ENCODE measurements around the gene CMTM1.
A peak's percentile ranks its signal among the peaks of the same experiment; 100 is the strongest.
"Not testable (repeated sequence)": the region's sequence is repeated elsewhere in the genome, so short reads cannot be mapped to it uniquely, and the experiment has no call there.

CMTM1 gene

DNA sequence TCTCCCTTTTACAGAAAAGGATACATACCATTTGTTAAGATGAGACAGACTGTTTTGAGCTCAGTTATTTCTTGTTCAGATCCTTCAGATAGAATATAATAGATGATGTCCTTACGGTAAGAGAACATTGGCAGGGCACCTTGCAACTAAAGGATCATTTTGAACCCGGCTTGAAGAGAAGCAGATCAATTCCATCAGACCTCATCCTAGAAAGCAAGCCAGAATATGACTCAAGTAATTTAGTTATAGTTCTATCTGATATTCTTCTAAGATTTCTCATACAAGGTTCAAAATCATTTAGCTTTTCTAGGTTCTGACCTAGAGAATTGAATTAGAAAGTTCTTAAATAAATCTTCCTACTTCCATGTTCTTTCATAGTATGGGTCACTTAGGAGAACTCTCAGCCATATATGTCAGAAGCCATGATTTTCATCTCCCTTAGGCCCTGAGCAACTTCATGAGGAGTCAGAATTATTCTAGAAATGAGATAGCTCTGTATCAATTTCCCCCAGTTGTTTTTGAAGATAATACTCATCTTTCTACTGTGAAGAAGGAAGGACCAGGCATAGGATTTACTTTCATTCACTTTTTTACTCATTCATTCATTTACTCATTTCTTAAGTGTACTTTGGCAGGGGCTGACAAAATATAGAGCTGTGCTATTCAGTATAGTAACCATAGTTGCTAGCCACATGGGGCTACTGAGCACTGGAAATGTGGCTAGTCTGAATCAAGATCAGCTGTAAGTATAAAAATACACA is 2.5 kb upstream of the CMTM1 start:
- no peak for DNase-seq

DNA sequence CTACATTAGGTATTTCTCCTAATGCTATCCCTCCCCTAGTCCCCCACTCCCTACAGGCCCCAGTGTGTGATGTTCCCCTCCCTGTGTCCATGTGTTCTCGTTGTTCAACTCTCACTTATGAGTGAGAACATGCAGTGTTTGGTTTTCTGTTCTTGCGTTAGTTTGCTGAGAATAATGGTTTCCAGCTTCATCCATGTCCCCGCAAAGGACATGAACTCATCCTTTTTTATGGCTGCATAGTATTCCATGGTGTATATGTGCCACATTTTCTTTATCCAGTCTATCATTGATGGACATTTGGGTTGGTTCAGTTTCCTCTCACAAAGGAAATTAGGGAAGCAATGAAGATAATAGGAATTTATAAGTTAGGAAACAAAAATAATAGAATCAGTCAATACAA is 1.0 kb downstream of the CMTM1 start:
- DNase-seq, result not testable (repeated sequence)

DNA sequence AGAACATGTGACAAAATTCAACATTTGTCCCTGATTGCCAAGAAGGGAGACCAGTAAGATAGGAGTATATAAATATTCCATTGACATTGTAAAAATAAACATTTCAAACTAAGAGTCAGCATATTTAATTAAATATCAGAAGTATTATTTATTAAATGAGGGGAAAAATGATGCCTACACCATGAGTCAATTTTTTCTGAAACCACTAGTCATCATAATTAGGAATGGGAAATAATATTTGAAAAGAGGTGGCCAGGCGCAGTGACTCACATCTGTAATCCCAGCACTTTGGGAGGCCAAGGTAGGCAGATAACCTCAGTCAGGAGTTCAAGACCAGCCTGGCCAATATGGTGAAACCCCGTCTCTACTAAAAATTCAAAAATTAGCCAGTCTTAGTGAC is 2.1 kb downstream of the CMTM1 start:
- DNase-seq, result no peak

DNA sequence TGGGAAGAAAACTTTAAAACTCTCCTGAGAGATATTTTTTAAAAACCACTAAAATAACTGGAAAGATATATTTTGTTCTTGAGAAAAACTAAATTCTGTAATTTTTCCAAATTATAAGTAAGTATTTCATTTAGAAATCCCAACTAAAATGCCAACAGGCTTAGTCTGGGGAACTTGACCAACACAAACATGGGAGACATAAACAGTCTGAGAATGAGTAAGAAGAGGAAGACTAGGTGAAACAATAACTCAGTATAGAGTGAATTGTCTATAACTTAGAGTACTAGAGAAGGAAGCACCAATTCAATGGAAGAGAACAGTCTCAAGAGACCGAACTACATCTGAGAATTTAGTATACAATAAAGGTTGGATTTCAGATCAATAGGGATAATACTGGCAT is 2.9 kb downstream of the CMTM1 start:
- DNase-seq, result no peak

DNA sequence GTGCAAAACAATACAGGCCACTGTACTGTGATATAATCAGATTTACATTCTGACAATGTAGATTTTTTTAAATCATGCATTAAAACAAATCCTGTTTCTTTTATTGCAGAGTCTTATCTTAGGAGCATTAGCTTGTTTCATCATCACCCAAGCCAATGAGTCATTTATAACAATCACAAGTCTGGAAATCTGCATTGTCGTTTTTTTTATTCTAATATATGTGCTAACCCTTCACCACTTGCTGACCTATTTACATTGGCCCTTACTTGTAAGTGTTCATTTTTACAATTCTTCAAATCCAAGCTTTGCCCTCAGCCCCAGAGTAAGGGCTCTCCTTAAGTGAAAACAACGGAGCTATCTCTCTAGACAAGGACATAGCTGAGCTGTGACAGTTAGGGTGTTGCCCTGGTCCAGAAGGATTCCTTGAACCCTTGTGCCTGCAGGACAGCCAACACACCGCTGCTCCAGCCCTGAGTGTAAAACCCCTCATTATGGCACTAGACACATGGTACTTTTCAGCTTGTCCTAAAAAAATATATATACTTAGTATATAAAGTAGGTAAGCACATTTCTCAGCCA is 3.7 kb downstream of the CMTM1 start:
- DNase-seq, result no peak

DNA sequence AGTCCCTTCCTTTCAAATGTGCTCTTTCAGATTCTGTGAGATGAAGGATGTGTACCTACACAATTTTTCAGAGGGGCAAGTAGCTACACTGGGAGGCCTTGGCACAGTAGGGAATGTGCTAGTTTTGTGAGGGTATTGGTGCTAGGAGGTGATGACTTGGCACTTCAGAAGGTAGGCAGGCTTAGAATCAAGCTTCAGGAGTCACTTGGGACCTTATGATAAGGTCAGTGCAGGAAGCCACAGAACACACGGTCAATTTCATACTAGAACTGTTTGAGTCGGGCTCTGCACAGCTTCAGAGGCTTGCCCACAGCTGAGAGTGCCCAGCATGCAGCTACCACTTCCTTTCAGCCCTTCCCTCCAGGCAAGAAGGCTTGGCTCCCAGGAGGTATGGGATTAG is 6.1 kb downstream of the CMTM1 start:
- no peak for DNase-seq

DNA sequence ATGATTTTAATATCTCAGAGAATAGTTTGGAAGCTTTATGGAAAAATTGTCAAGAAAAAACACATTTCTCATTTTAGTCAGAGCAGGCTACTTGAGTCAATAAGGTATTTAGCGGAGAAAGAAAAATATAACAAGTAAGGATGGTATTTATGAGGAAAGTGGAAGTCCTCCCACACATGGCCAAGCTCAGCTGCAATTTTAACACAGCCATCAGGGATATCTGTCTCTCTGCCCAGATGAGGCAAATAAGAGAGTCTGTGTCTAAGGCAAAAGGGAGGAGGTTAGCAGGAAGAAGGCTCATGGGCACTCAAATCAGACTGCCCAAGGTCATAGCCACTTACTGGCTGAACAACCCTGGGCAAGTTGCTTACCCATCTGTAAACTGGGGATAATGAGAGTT is 7.8 kb downstream of the CMTM1 start:
- no peak for DNase-seq

DNA sequence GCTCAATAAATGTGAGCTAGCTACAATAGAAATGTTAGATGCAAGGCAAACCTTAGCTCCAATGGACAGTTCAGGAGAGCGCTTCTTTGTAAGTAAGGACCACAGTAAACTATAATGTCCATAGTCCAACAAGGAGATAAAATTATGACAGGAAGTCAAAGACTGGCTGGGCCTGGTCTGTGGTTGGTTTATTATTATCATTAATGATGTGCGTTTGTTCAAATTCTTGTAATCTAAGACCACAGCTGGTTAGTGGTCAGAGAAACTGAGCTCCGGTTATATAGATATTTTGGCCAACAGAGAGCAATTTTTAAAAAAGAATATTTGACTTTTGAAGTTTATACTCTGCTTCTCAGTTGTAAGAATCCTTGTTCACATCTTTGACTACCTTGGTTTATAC is 8.3 kb downstream of the CMTM1 start:
- DNase-seq, result no peak

DNA sequence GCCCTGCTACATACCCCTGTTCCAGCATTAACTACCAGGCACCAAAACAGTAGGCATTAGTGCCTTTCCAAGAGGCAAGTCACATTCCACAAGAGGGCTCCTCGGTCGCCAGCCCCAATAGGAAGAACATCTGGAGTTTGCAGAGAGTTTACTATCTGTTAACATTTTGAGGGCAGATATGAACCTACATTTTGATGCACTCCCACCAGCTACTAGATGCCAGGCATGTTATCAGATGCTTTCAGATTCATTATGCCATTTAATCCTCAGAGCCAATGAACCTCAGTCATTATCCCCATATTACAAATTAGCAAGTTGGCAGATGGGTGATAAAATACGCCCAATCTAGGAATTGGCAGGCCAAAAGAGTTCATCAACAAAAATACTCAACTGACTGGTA is 8.8 kb downstream of the CMTM1 start:
- no peak for DNase-seq

DNA sequence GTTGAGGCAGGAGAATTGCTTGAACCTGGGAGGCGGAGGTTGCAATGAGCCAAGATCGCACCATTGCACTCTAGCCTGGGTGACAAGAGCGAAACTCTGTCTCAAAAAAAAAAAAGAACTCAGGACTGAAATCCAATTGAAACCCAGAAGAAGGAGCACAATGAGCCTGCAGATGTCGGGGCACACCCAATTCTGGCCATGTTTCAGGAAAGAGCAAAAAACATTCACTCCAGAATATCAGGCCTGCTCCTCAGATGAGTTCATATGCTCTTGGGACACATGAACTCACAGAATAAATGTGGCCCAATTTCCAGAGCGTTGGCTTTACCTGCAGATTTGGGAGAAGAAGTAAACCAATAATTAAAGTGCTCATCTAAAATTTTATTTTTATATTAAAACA is 10.1 kb downstream of the CMTM1 start:
- DNase-seq, result no peak

DNA sequence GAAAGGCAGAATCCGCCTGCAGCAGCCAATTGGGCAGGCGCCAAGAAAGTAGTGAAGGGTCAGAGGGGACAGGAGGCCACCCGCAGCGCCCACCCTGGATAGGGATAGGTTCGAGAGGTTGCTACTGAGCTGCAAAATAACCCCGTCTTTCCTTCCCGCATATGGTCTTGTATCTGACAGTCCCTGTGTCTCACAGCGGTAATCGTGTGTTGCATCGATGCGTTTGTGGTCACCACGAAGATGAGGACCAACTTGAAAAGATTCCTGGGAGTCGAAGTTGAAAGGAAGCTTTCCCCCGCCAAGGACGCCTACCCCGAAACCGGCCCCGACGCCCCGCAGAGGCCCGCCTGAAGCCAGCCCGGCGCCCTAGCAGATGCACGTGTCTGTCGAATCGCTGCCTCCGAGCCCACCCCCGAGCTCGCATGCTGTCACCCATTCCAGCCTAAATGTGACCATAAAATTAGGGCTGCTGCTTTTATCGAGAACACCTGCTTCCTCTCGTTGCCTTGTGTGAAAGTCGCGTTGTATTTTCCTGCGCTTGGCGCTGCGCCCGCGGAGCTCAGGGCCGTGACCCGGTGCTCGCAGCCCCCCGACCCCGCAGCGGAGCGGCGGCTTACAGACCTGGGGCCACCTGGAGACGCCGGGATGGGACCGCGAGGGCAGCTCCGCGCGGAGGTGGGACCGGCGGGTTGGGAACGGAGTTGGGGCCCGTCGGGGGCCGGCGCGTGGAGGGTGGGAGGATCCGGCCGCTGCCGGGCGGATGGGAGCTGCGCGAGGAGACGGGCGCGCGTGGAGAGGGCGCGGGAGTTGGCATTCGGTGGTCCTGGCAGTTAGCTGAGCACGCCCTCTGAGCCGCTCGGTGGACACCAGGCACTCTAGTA is 12.7 kb downstream of the CMTM1 start, which contains the start of gene CMTM2:
TSS of gene CMTM2 (plus strand) at position 813 of the 881 bp plus-strand sequence. CDS start 145 bp downstream, outside the sequence.
- DNase-seq, result no peak

DNA sequence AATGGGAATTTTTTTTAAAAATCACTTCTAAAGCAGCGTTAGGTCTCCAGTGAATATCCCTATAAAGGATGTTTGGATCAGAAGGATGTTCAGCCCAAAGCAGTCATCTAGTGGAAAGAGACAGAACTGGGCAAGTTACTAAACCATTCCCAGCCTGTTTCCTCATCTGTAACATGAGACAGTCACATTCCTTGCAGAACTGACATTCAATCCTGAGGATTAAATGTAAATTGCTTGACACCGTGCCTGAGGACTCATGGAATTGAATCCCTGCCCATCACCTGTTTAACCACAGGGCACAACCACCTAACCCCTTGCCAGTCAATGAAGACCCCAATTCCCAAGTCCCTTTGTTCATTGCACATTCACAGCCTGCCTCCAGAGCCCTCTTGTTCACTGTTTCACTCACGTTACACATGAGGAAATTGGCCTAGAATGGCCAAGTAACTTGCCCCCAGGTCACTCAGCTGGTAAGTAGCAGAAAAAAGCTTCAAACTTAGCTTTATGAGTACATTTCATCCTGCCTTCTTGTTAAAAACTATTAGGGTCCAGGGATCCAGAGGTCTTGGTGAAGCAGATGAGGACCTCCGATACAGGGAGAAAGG is 14.5 kb downstream of the CMTM1 start:
- DNase-seq, result no peak

DNA sequence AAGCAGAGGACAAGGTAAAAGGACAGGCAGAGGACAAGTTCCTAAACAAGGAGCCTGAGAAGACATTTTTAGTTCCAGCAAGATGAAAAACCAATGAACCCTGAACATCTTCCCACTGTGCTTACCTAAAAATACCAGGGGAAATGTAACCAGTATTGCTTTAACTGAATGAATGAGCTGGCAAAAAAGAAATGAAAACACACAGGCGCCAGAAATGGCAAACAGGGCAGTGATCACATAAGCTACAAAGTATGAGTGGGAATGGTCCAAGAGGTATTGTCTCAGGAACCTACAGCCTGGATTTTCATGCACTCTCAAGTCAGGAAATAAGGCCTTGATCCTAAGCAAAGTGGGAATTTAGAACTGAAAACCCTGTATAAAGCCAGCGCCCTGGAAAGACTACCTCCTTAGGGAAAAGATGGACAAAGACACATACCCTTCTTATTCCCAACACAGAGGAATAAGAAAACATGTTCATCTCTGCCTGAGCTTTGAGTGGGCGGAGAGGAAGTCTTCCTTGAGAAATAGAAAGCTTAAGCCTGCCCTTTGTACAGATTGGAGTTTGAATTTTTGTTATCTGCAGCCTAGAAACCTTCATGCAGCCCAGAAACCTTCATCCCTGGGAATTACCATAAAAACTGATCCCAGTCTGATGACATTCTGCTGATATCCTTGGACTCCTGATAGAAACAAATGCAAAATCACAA is 15.2 kb downstream of the CMTM1 start:
- DNase-seq, result no peak

DNA sequence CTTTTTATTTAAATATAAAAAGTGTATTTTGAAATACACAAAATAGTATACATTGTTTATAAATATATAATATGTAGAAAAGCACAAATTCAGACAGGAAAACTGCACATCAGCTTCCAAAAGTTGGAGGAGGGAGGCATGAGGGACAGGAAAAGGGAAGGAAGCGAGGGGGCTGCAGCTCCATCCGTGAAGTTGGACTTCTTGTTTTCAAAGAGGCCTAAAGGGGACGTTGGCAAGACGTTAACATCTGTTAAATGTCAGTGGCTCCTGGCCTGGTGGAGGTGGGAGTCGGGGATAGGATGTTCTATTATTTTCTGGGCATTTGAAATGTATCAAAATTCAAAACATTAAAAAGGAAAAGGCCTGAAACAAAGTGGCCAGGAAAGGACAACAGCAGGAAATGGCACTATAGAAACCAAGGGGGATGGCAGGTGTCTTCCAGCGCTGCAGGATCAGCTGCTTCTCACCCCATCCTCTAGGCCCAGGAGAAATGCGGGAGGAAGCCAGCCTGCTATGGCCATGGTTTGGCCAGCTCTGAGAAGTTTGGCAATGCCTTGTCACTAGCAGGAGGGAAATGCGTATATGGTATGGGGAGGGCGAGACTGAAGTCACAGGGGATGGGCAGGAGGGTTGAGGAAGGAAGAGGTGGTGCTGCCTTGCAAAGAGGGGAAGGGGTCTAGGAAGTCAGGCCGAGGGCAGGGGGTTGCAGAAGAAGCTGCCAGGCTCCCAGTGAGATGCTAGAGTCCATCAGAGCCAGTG is 19.4 kb downstream of the CMTM1 start:
- DNase-seq, result no peak

DNA sequence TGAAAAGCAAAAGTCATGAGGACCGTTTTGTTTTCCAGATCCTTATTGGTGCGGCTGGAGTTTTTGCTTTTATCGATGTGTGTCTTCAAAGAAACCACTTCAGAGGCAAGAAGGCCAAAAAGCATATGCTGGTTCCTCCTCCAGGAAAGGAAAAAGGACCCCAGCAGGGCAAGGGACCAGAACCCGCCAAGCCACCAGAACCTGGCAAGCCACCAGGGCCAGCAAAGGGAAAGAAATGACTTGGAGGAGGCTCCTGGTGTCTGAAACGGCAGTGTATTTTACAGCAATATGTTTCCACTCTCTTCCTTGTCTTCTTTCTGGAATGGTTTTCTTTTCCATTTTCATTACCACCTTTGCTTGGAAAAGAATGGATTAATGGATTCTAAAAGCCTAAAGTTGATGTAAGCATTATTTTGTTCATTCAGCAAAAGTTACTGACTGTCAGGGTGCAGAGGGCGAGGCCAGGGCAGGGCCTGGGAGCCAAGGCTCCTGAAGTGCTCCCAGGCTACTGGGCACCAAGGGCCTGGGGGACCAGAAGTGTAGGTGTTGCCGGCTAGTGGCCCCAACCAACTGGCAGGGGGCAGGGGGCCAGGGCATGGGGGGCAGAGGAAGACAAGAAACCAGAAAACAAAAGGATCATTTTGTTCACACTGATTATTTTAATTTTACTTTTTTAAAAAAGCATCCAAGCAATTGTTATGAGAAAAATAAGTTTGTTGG is 21.8 kb downstream of the CMTM1 start:
- no peak for DNase-seq

DNA sequence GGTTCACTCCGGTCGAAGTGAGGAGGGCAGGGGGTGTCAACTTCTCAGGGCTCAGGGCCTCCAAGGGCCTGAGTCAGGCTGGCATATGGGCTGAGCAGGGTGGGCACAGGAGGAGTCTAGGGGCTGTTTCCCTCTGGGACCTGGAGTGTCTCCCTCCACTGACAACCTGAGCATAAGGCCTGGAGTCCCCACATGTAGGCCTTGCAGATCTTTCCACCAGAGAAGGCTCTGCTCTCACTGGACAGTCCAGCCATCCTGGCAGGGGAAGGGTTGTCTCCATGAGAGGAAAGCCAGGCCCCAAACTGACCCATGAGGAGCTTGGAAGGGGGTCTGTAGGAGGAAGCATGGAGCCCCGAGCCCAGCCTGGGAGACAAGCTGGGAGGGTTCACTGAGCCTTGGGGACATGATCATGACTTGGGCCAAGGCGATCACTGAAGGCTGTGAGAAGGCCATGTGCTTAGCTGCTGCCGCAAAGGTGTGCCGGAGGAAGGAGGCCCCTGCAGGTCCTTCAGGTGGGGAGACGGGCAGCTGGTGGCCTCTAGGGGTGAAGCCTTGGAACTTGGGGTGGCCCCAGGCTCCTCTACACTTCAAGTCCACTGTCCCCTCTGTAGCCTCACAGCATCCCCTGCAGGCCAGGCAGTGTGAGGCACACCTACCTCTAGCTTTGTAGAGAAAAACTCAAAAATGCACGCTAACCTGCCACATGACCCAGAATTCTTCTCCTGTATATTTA is 22.9 kb downstream of the CMTM1 start:
- DNase-seq, result peak; percentile 83

DNA sequence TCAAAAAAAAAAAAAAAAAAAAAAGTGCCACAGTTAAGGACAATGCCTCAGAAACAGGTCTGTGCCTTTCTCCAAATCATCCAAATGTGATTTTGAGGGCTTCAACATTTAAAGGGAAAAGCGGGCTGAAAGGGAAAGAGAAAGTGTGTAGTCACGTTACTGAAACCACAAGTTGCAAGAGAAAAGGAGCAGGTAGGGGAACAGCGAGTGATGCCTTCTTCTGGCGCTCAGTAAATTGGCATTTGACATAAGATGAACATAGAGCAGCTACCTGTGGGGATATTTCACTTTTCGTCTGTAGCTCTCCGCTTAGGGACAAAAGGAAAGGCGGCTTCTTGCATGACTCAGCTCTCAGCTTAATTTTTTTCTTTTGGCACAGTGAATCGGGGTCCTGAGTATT is 24.1 kb downstream of the CMTM1 start:
- no peak for DNase-seq

DNA sequence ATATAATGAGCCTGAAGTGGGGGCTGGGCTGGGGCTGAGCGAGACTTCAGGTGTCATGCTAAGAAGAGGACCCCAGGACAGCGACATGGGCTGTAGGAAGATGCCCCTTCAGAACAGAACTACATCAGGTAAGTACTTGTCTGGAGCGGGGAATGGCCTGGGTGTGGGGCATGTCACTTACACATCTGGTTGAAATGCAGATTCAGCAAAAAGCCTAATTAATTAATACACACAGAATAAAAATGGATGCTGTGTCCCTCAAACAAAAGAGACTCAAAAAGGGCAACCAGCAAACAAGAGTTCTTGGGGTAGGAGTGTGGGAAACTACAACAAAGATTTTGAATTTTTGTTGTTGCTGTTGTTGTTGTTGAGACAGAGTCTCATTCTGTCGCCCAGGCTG is 24.8 kb downstream of the CMTM1 start:
- no peak for DNase-seq

DNA sequence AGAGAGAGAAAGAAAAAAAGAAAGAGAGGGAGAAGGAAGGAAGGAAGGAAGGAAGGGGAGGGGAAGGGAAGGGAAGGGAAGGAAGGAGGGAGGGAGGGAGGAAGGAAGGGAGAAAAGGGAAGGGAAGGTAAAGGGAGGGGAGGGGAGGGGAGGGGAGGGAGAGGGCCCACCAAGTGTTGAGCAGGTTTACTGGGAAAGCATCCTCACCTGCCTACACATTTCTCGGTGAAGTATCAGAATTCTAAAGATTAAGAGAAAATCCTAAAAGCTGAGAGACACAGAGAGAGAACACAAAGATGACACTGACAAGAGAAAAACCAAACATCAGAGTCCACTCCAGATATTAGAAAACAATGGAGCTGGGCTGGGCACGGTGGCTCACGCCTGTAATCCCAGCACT is 26.0 kb downstream of the CMTM1 start:
- DNase-seq, result no peak

DNA sequence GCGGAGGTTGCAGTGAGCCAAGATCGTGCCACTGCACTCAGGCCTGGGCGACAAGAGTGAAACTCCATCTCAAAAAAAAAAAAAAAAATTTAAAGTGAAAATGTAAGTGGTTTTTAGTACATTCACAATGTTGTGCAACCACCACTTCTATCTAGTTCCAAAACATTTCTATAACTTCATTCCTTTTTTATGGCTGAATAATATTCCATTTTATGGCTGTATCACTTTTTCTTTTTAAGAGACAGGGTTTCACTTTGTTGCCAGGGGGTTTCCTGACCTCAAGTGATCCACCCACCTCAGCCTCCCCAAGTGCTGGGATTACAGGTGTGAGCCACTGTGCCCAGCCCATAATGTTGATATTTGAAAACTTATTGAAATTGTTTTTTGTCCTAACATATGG is 26.6 kb downstream of the CMTM1 start:
- no peak for DNase-seq

DNA sequence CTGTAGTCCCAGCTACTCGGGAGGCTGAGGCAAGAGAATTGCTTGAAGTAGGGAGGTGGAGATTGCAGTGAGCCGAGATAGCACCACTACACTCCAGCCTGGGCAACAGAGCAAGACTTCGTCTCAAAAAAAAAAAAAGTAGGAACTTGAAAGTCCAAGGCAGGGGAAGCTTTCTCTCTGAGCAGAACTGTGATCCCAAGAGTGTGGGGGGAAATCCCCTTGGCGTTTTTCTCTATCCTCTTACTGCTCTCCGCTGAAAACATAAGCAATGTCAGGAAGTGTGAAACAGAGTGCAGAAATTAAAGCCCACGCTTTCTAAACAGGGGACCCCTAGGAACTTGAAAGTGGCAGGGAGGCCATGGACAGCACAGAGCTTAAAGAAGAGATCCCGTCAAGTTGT is 28.5 kb downstream of the CMTM1 start:
- no peak for DNase-seq
